HEK293T (cell line): ENCODE measurements around the gene CHRNB4.

Experiments used
- BHLHE40 ChIP-seq: fragments of 450-650 bp; IDR thresholded peaks from 2 replicates; pipeline ENCODE4 v1.6.1; 2016; ENCODE audit warnings: mild to moderate bottlenecking, moderate library complexity, borderline replicate concordance
- FOXM1 ChIP-seq: fragments of 450-650 bp; IDR thresholded peaks from 2 replicates; pipeline ENCODE4 v1.6.1; 2017; ENCODE audit warnings: mild to moderate bottlenecking, borderline replicate concordance
- TF ChIP-seq, protein P1 (sequence below): fragments of 450-650 bp; IDR thresholded peaks from 2 replicates; pipeline ENCODE4 v1.6.1; 2016

GRCh38 chr15:78651930-78652615 lies 11.1 kb upstream of the CHRNB4 start:
- TF ChIP-seq BHLHE40 (no peak), FOXM1 (no peak)
- TF ChIP-seq, protein P1, sequence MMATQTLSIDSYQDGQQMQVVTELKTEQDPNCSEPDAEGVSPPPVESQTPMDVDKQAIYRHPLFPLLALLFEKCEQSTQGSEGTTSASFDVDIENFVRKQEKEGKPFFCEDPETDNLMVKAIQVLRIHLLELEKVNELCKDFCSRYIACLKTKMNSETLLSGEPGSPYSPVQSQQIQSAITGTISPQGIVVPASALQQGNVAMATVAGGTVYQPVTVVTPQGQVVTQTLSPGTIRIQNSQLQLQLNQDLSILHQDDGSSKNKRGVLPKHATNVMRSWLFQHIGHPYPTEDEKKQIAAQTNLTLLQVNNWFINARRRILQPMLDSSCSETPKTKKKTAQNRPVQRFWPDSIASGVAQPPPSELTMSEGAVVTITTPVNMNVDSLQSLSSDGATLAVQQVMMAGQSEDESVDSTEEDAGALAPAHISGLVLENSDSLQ, result no peak
